Measurements from ENCODE around the gene TEX2. TPM values are rescaled to one million over a fixed set of nuclear protein-coding genes. Genes with fewer than 3 reads are reported as not detected.
A peak's percentile ranks its signal among the peaks of the same experiment; 100 is the strongest.

The TEX2 gene
- total RNA-seq, 4 donors from 2014 or later: 12.3 to 137 (median 30.3) TPM

DNA sequence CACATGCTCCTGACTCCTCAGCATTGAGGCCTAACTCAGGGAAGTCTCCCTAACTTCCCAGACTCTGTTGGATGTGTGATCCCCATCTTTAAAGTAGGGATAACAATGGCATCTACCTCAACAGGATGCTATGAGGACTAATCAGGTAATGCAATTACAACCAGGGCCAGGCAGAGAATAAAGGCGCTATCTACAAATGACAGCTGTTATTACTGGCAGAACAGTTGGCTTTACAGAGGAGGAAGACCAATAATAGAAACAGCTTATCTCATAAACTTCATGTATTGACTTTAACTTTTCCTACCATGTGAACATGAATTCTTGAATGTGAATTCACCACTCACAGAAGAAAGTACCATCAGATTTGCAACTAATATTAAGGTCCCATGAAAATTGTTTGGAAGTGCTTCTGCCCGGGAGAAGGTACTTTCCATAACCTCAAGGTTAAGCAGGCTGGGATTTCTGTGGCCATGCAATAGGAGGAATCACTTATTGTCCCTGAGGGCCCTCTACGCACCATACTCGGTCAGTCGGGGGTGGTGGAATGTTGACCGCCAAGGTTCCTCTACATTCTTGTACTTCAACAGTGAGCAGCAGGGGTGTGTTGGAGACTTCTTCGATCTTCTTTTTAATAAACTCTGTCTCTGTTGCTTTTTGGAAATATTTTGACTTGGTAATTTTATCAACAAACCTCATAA lies 110.5 kb downstream of the TEX2 start:
- Histone ChIP-seq H3K36me3 (peaks cover 0 to 3% (median 0%) of the 10 kb centered on the region in 4 donors), H3K9me3 (no peaks in the 10 kb centered on the region), H3K27me3 (no peaks in the 10 kb centered on the region), H3K4me1 (peaks cover 7 to 25% (median 16%) of the 10 kb centered on the region in 4 donors), H3K27ac (no peak overlapping the region), H3K4me3 (no peak overlapping the region)
- no peak for DNase-seq
- in situ Hi-C loops (cut with MboI; ENCODE audit: low pct_ligation_motif_present in 1 of 4, low pct_unique_long_range_greater_than_20kb in 1 of 4, low sequenced_read_pairs in 3 of 4) (loop anchor here in 3 of 4 donors (10.0 to 25.0 kb wide), 3 partner anchors 110 to 135 kb away; partner anchors contain the start of gene TEX2 (in 1 of the 3)), intact Hi-C loops (cut with DNase I; ENCODE audit: low total_unique reads) (no loop called here)
- WGBS, 2 donors (ENCODE audit: low coverage in 1 of 2): 91 to 94% methylated on average over 5 to 7 of the region's 7 CpGs
- TF ChIP-seq EP300 (IDR thresholded peaks at IDR 0.05; ENCODE audit: low read depth) (no peak), POLR2AphosphoS5 (IDR thresholded peaks at IDR 0.05) (no peak), POLR2A (IDR thresholded peaks at IDR 0.05) (no peak)
- TF ChIP-seq, protein P1, sequence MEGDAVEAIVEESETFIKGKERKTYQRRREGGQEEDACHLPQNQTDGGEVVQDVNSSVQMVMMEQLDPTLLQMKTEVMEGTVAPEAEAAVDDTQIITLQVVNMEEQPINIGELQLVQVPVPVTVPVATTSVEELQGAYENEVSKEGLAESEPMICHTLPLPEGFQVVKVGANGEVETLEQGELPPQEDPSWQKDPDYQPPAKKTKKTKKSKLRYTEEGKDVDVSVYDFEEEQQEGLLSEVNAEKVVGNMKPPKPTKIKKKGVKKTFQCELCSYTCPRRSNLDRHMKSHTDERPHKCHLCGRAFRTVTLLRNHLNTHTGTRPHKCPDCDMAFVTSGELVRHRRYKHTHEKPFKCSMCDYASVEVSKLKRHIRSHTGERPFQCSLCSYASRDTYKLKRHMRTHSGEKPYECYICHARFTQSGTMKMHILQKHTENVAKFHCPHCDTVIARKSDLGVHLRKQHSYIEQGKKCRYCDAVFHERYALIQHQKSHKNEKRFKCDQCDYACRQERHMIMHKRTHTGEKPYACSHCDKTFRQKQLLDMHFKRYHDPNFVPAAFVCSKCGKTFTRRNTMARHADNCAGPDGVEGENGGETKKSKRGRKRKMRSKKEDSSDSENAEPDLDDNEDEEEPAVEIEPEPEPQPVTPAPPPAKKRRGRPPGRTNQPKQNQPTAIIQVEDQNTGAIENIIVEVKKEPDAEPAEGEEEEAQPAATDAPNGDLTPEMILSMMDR (IDR thresholded peaks at IDR 0.05): no peak

DNA sequence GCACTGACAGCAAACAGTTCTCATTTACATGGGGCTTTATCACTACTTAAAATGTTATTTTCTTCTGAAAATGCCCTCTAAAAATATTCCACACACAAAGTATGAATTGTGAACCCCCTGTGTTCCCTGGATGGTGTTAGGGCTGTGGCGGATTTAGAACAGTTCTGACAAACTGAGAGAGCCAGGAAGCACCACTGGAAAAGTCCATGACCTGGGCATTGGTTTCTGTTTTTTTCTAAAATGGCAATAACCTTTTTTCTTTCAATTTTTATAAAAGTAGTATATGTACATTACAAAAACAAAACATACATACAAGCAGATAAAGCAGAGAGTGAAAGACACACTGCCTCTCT lies 112.1 kb downstream of the TEX2 start:
- in situ Hi-C loops (cut with MboI; ENCODE audit: low pct_ligation_motif_present in 1 of 4, low pct_unique_long_range_greater_than_20kb in 1 of 4, low sequenced_read_pairs in 3 of 4): loop anchor here in 3 of 4 donors (10.0 to 25.0 kb wide), 3 partner anchors 111 to 136 kb away; partner anchors contain the start of gene TEX2 (in 1 of the 3)
- peak overlapping the region in 1 of 4 donors; percentile 14 for H3K27ac ChIP-seq
- TF ChIP-seq EP300 (IDR thresholded peaks at IDR 0.05; ENCODE audit: low read depth): no peak
- no peak for TF ChIP-seq POLR2AphosphoS5 (IDR thresholded peaks at IDR 0.05)
- TF ChIP-seq, protein P1 (IDR thresholded peaks at IDR 0.05): no peak
- no peak for TF ChIP-seq POLR2A (IDR thresholded peaks at IDR 0.05)

DNA sequence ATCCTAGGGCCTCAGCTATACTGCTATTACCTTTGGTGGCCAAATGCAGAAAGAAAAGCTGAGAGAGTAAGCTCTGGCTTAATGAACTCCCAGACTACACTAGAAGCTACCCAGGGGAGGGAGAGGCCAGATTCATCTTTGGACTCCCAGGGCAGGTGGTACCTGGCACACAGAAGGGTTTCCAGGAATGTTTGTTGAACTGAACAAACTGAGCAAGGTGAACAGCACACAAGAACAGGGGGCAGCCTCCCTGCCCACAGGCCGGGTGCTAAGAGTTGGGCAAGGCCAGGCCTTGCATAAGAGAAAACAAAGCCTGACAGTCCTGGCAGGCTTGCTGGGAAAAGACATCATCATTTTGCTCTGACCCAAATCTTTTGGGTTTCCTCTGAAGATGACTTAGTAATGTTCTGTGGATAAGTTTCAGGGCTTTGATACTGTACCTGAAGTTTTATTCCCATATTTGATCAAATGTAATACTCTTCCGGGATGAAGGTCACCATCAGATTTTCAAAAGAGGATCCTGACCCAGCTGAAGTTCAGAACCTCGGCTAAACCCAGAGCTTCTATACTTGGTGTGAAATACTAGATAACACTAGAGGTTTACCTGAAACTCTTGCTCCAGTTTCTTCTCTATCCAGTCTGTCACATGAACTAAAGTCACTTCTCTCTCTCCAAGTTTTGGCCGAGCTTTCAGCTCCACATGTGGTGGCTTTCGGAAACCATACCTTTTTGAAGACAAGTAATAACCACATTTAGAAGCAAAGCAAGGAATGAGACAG lies 112.6 kb downstream of the TEX2 start:
- Histone ChIP-seq H3K36me3 (peaks cover 0 to 3% (median 0%) of the 10 kb centered on the region in 4 donors), H3K4me3 (no peak overlapping the region), H3K27me3 (no peaks in the 10 kb centered on the region), H3K27ac (peak overlapping the region in 3 of 4 donors; percentile 14 to 52 (median 15)), H3K9me3 (no peaks in the 10 kb centered on the region), H3K4me1 (peaks cover 8 to 19% (median 15%) of the 10 kb centered on the region in 4 donors)
- 77 to 88% methylated on average over 2 to 5 of the region's 5 CpGs for WGBS, 2 donors (ENCODE audit: low coverage in 1 of 2)
- intact Hi-C loops (cut with DNase I; ENCODE audit: low total_unique reads) (no loop called here), in situ Hi-C loops (cut with MboI; ENCODE audit: low pct_ligation_motif_present in 1 of 4, low pct_unique_long_range_greater_than_20kb in 1 of 4, low sequenced_read_pairs in 3 of 4) (loop anchor here in 3 of 4 donors (10.0 to 25.0 kb wide), 3 partner anchors 112 to 137 kb away; partner anchors contain the start of gene TEX2 (in 1 of the 3))
- TF ChIP-seq POLR2A (IDR thresholded peaks at IDR 0.05) (no peak), EP300 (IDR thresholded peaks at IDR 0.05; ENCODE audit: low read depth) (no peak), POLR2AphosphoS5 (IDR thresholded peaks at IDR 0.05) (no peak)
- TF ChIP-seq, protein P1 (IDR thresholded peaks at IDR 0.05): no peak
- DNase-seq: no peak

More for the DNA sequence above, 112.1 kb downstream of the TEX2 start:
- H3K4me1 ChIP-seq: peaks cover 10 to 25% (median 18%) of the 10 kb centered on the region in 4 donors
- WGBS, 2 donors (ENCODE audit: low coverage in 1 of 2): 92 to 100% methylated on average over 1 of the region's 1 CpG
- H3K27me3 ChIP-seq: no peaks in the 10 kb centered on the region
- peaks cover 0 to 3% (median 0%) of the 10 kb centered on the region in 4 donors for H3K36me3 ChIP-seq
- no peaks in the 10 kb centered on the region for H3K9me3 ChIP-seq
- no peak overlapping the region for H3K4me3 ChIP-seq
- intact Hi-C loops (cut with DNase I; ENCODE audit: low total_unique reads): no loop called here
- DNase-seq: no peak

DNA sequence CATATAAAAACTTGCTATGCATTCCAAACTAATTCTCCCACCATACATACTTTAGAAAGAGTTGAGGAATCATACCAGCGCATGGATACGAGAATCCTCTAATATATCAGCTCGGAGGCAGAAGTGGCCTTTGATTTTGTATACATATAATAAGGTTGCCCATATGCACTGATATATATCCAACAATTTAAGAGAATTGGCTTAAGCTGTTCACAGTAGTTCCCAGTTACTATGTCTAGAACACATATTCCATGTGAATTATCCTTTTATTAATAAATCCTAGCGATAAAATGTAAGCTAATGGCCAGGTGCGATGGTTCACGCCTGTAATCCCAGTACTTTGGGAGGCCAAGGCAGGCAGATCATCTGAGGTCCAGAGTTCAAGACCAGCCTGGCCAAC lies 113.9 kb downstream of the TEX2 start:
- H3K36me3 ChIP-seq: peaks cover 0 to 3% (median 0%) of the 10 kb centered on the region in 4 donors
- TF ChIP-seq POLR2A (IDR thresholded peaks at IDR 0.05): no peak
- no peak overlapping the region for H3K27ac ChIP-seq
- DNase-seq: no peak
- 92 to 98% methylated on average over 6 of the region's 6 CpGs for WGBS, 2 donors (ENCODE audit: low coverage in 1 of 2)
- H3K27me3 ChIP-seq: no peaks in the 10 kb centered on the region
- intact Hi-C loops (cut with DNase I; ENCODE audit: low total_unique reads): loop anchor here (5.0 kb wide), 1 partner anchor 138 kb away; no protein-coding TSS in a partner anchor
- no peak overlapping the region for H3K4me3 ChIP-seq
- H3K9me3 ChIP-seq: no peaks in the 10 kb centered on the region
- H3K4me1 ChIP-seq: peaks cover 8 to 20% (median 17%) of the 10 kb centered on the region in 4 donors
- in situ Hi-C loops (cut with MboI; ENCODE audit: low pct_ligation_motif_present in 1 of 4, low pct_unique_long_range_greater_than_20kb in 1 of 4, low sequenced_read_pairs in 3 of 4): loop anchor here in 2 of 4 donors (10.0 to 25.0 kb wide), 2 partner anchors 114 to 237 kb away; partner anchors contain the start of genes CSHL1 (in 1 of the 2) and GH1 (in 1 of the 2)

All from transverse colon (tissue), 4 donors.